SK-N-MC (cell line): ENCODE measurements around the gene ZNF485.

Experiments used
- EZH2 ChIP-seq: fragments of 200-600 bp; sonication (generic); IDR thresholded peaks from one replicate; pipeline ENCODE4 v1.6.1; 2017; ENCODE audit warnings: antibody characterized with exemption
- POLR2AphosphoS5 ChIP-seq: IDR thresholded peaks from 2 replicates; pipeline ENCODE4 v1.6.1; 2012; ENCODE audit warnings: mild to moderate bottlenecking, low read depth, low read length, borderline replicate concordance

DNA sequence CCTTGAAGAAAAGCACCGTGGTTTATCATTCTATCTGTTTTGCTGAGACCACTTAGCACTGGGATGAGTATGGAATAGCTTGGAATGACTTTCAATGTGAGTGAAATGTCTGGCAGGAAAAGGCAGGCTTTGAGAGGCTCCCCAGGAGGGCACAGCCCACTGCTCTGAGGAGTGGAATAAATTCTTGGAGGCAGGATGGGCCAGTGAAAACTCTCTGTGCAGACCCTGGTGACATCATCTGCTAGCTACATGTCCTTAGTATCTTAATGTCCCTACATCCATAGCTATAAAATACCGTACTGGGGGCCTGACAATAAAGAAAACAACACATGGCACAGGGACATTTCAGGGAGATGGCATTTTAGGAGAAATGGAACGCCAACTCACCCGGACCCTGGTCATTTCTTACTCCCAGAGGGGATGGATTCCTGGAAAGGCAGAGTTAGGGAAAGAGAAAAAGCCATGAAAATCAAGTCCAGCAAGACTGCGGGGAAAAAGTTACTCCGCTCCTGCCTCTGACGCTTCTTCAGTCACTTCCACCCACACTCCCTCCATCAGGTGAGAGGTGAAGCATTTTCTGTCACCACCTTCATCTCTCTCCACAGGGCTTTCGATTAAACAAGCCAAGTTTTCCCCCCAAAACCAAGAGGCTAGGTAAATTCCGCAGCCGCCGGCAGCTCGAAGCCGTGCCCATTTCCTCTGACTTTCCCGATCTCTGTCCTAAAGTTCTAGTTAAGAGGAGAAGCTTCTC lies 32.8 kb upstream of the ZNF485 start:
- TF ChIP-seq EZH2 (no peak), POLR2AphosphoS5 (no peak)
